Left cardiac atrium (tissue), 4 donors: Measurements from ENCODE around the gene ADAMTS2. TPM values are rescaled to one million over a fixed set of nuclear protein-coding genes. Genes with fewer than 3 reads are reported as not detected.
"Not testable (repeated sequence)": the region's sequence is repeated elsewhere in the genome, so short reads cannot be mapped to it uniquely, and the experiment has no call there.

ENCODE experiments used
- ATAC-seq, 2 donors: fragments of 200-7000 bp; cut with Tn5 transposase; one replicate each; pipeline ENCODE4 v1.9.1; 2020; ENCODE audit warnings: mild to moderate bottlenecking in 2 of 2, moderate library complexity in 2 of 2
- DNase-seq: peaks from one replicate; pipeline ENCODE4 v3.0.0-alpha.2; 2020
- intact Hi-C, 2 donors: fragments of 100-400 bp; cut with DNase I; formaldehyde crosslinking; loops; one replicate each; pipeline versions ENCODE4 v1.14.1 to v1.15.1; 2022 to 2023
- total RNA-seq, 2 donors: library from RNA; stranded (reverse); fragmentation: NEBNext Ultra II Directional; extraction: Animal tissue kit (Norgen Biotek cat#: 25700); gene quantifications; one replicate each; pipeline ENCODE4 v1.2.1, GENCODE V29; 2021
- donor health status: DM: no; HTN: yes; CAD: no.
- donor health status: DM: no; HTN: yes; CAD: no; lungs with severe emphysema.
- donor health status: DM: yes; HTN: yes; CAD: no.
- donor health status: Dilated cardiomyopathy.

The ADAMTS2 gene
- total RNA-seq, 2 donors from 2014 or later, result 15.0 to 22.7 TPM

GRCh38 chr5:179121667-179122111 lies 223.6 kb downstream of the ADAMTS2 start:
- DNase-seq (no peak), ATAC-seq (no peak)
- intact Hi-C loops, result no loop called here

- ATAC-seq, result no peak
- intact Hi-C loops, result no loop called here
- no peak for DNase-seq
Observed at GRCh38 chr5:179120951-179121666, 224.2 kb downstream of the ADAMTS2 start.

DNA sequence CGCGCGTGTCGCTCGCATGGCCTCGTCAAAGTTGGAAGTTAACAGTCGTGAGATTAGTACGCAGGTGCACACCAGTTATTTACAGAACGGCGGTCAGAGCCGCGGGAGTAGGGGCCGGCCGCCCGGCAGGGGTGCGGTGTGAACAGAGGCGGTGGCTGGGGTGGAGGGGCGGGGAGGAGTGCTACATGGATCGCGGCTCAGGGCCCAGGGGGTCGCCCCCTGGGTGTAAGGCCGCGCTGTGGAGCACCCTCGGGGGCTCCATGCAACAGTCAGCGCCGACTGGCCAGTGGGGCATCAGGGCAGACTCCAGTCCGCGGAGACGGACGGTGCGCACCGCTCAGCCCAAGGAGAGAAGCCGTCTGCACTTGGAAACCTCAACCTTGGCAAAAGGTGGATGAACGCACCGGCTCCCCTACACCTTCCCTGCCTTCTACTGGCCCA lies 224.8 kb downstream of the ADAMTS2 start:
- intact Hi-C loops, result no loop called here
- DNase-seq, result no peak
- no peak for ATAC-seq

GRCh38 chr5:179119415-179120170 lies 225.7 kb downstream of the ADAMTS2 start:
- ATAC-seq, result no peak
- DNase-seq, result no peak
- intact Hi-C loops, result no loop called here

DNA sequence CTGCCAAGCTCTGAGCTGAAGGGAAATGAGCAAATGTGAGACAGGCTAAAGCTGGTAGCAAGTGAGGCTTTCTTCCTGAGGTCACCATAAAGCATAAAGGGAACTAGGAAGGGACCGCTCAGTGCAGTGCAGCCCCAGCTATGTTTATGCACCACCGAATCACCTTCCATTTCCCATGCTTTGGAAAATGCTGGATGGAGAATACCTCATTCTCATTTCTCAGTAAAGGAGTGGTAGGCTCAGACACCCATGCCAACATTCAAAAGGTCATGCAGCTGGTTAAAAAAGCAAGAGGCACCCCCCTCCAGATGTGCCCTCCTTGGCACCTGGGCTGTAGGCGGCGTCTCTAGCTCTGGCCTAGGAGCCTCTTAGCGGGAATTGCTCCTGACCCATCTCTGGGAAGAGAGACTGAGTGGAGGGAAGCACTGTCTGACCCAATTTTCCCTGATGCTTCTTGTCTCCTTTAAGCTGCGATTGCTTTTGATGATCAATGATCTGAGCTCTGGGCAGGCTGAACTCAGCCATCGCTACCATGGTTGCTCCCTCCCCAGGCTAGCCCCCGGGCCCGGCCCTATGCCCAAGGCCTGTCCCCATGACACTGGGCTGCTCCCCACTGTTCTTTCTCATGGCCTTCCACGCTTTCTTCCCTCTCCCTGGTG lies 226.4 kb downstream of the ADAMTS2 start:
- ATAC-seq, result no peak
- DNase-seq, result no peak
- intact Hi-C loops, result no loop called here

- intact Hi-C loops, result no loop called here
- ATAC-seq, result no peak
- no peak for DNase-seq
Observed at GRCh38 chr5:179118338-179118737, 226.9 kb downstream of the ADAMTS2 start.

DNA sequence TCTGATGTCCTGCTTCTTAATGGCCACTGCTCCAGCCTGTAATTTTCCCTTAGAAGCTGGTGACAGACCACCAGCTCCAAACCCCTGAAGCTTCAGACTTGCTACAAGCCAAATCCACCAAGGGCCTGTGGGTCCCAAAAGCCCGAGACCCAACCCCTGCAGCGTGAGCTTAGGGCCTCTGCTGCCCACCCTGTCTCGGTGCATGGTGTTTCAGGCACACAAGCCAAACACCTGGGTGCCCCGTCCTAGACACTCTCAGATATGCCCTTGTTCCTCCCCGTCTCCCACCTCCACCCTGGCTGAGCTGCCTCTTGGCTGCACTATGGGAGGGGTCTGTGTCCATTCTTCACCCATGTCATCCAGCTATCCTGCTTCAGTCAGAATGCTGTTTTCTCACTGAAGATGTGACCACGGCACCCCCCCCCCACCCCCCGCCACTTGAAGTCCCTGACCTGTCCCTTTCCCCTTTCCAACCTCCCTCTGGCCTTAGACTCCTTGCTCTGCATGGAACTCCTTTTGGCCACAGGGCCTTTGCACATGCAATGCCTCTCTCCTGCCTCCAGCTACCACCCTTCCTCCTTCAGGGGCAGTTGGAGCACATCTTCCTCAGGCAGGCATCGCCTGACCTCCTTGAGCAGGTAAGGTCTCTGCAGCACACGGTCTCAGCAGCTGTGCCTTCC lies 229.3 kb downstream of the ADAMTS2 start:
- DNase-seq, result no peak
- ATAC-seq, result no peak
- intact Hi-C loops, result no loop called here

DNA sequence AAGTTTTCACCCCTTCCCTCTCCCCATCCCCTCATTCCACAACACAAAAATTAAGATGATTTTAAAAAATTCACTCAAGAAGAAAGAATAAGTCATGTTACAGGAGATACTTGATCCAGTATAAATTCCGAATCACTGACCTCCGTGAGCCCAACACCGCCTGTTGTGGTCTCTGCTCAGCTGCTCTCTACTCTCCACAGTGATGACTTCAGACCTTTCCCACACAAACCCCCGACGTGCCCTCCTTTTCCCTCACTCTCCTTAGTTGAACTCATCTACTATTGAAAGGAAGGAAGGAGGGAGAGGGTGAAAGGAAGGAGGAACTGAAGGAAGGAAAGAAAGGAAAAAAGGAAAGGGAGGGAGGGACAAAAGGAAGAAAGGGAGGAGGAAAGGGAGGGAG lies 230.0 kb downstream of the ADAMTS2 start:
- ATAC-seq (no peak), DNase-seq (no peak)
- intact Hi-C loops, result no loop called here

DNA sequence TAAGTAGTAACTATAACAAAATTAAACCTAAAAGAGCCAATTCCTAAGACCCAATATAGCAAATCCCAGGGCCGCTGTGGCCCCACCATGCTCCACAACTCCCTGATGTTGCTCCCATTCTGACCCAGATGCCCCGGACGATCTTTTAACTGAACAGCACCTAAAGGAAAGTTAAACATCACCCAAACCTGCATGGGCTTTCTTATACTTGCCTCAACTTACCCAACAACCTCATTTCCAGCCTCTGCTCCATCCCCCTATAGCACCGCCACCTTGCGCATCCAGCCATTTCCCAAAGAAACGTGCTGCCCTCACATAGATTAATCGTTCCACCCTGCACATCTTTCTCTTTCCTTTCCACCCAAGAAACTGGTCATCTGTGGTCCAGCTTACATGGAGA lies 230.5 kb downstream of the ADAMTS2 start:
- DNase-seq (no peak), ATAC-seq (no peak)
- intact Hi-C loops, result no loop called here

DNA sequence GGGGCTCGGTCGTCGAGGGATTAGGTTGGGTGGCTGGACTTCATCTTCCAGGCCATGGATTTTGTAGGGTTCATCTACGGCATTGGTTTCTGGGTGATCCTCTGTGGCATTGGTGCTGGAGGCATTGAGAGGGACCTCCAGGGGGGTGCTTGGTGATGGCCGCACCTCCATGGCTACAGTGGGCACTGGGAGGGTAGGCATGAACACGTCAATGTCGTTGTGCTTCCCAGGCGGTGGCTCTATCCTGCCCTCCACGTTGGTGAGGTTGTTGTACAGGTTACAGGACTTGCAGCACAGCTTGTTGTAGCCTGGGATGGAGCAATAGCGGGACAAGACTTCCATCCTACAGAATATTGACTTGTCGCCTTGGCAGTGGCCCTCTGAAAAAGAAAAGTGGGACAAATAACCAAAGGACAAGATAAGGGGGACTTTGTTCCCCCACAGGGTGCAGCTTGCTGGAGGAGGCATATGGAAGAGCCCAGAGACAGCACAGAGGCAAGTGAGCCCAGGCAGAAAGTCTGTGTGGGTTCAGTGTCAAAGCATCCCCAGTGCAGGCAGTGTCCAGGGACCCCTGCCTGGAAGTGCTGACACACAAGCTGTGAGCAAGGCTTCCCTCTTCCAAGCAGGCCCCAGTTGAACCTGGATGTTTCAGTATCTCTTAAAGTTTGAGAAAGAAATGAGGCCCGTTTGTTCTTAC lies 231.2 kb downstream of the ADAMTS2 start:
- DNase-seq, result no peak
- intact Hi-C loops, result no loop called here

DNA sequence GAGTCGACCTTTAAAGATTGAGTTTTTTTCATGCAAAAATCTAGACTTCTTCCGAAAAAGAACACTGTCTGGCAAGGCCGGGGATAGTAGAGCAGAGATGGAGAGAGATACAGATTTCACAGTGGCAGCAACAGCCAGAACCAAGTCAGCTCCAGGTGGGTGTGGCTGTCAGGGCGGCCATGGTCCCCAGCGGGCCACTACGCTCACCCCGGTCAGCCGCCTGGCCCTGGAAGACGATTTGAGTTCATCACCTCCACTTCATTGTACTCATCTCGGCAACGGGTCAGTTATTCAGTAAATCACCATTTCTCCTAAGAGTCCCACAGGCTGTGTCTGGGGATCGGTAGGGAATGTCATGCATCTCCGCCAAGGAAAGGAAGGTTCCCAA lies 232.1 kb downstream of the ADAMTS2 start:
- DNase-seq (no peak), ATAC-seq (no peak)
- intact Hi-C loops, result no loop called here

More for the DNA sequence above, 231.2 kb downstream of the ADAMTS2 start:
- no peak for ATAC-seq

DNA sequence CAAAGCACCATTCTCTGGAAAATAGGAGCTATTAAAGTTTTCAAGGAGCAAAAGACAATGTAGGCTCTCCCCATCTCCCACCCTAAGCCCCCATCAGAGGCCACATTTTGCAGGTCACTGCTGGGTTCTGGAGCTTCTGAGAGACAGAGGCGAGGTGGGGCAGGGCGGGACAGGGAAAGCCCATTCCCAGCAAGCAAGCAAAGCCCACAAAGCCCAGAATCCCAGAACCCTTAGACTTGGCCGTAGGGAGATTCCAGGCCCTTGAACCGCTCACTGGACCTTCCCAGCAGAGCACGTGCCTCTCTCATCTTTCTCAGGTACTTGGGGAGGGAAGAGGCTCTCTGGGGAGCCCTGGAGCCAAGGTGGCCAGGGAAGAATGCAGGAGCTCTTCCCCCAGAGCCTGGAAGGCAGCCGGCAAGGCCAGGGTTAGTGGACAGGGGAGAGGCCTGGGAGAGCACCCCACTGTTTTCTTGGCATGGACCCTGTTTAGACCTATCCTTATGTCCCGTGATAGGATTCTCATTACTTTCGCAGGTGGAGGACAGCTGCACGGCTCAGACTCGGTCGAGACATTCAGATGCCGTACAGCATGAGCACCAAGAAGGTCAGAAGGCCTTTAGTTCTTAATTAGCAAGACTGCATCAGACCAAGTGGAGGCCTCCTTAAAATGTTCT lies 232.7 kb downstream of the ADAMTS2 start:
- DNase-seq (no peak), ATAC-seq (no peak)
- intact Hi-C loops, result no loop called here

DNA sequence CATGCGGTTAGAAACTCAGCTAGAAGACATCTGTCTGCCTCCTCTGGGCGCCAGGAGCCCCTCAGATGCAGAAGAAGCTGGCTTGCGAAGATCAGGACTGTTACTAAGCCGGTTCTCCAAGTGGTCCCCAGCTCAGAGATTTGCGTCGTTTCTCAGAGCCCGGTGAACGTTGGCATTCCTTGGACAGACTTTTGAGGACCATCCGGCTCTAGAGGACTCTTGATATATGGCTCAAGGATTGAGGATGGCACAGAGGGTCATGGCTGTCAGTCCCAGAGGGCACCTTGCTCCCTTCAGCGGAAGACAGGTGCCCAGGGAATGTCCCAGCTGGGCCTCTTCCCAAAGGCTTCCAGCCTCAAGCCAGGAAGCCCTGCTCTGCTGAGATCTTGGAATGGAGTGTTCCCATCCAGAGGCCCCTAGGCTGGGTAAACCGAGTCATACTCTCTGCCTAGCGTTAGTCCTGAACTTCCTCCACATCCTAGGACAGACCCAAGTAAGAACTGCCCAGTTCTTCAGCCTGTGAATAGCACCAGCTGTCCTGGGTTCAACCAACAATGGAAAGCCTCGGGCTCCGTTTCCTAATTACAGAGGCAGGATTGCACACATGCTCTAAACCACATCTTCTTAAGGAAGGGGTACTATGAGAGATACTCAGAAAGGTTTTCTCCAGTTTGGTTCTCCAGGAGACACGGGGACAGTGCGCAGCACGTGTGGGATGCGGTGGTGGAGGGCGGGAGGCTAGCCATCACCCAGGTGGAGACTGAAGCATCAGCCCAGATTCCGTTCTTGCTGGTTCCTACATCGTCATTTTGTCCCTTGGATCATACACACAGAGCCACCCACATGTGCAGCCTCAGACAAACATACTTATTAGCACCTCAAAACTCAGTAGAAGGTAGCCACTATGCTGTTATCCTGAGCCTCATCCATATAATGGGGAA lies 233.7 kb downstream of the ADAMTS2 start:
- DNase-seq (no peak), ATAC-seq (no peak)
- intact Hi-C loops, result no loop called here

GRCh38 chr5:179110528-179110927 lies 234.7 kb downstream of the ADAMTS2 start:
- intact Hi-C loops, result no loop called here
- DNase-seq, result no peak
- no peak for ATAC-seq

DNA sequence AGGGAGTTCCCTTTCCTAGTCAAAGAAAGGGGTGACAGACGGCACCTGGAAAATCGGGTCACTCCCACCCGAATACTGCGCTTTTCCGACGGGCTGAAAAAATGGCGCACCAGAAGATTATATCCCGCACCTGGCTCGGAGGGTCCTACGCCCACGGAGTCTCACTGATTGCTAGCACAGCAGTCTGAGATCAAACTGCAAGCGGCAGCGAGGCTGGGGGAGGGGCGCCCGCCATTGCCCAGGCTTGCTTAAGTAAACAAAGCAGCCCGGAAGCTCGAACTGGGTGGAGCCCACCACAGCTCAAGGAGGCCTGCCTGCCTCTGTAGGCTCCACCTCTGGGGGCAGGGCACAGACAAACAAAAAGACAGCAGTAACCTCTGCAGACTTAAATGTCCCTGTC lies 244.0 kb downstream of the ADAMTS2 start:
- DNase-seq, ATAC-seq, intact Hi-C loops: not testable (repeated sequence)

DNA sequence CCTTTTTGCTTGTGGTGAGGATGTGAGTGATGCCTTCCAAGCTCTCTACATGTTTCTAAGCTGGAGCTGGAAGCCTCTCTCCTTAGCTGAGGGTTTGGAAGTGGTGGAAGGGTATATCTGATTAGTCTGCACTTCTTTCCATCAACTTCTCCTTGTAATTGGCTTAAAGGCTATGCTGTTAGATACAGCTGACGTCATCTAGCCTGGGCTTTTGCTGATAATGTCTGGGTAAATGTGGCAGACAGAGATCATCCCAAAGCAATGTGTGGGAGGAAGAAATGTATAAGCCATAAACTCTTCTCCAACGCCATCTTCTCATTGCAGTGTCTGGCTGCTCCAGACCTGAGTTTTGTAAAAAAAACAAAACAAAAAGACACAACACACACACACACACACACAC lies 255.8 kb downstream of the ADAMTS2 start:
- DNase-seq (no peak), ATAC-seq (no peak)
- intact Hi-C loops, result no loop called here

- no peak for ATAC-seq
- intact Hi-C loops, result no loop called here
Observed at GRCh38 chr5:179080724-179081123, 264.5 kb downstream of the ADAMTS2 start.

More at GRCh38 chr5:179080724-179081123, 264.5 kb downstream of the ADAMTS2 start:
- DNase-seq, result no peak
